Activated effector memory CD4-positive, alpha-beta T cell treated with anti-CD3 and anti-CD28 coated beads, Interleukin-2, amount 50 U/mL, for 16 hours (primary cell): ENCODE data around the gene ZNF610.
"Not testable (repeated sequence)": the region's sequence is repeated elsewhere in the genome, so short reads cannot be mapped to it uniquely, and the experiment has no call there.

Source experiments
- DNase-seq: peaks from one replicate; pipeline ENCODE4 v3.0.0-alpha.2; 2020

The ZNF610 gene

GRCh38 chr19:52336117-52336790, at the start of gene ZNF610:
ZNF610 (plus strand) TSS chr19:52336243; CDS start chr19:52349173, 12,930 bp downstream.
- DNase-seq: peak; percentile 94

DNA sequence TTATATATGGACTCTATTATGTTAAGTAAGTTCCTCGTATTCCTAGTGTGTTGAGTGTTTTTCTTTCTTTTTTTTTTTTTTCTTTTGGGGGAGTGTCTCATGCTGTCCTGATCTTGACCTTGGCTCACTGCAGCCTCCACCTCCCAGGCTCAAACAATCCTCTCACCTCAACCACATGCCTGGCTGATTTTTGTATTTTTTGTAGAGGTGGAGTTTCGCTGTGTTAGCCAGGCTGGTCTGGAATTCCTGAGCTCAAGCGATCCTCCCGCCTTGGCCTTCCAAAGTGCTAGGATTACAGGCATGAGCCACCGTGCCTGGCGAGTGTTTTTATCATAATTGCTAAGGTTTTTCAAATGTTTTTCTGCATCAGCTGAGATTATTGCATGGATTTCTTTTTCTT, 49.8 kb upstream of the ZNF610 start:
- no peak for DNase-seq

GRCh38 chr19:52291781-52292180, 44.3 kb upstream of the ZNF610 start:
- no peak for DNase-seq

DNA sequence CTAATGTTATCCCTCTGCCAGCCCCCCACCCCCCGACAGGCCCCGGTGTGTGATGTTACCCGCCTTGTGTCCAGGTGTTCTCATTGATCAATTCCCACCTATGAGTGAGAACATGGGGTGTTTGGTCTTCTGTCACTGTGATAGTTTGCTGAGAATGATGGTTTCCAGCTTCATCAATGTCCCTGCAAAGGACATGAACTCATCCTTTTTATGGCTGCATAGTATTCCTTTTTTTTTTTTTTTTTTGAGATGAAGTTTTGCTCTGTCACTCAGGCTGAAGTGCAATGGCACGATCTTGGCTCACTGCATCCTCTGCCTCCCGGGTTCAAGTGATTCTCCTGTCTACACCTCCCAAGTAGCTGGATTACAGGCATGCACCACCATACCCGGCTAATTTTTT, 43.1 kb upstream of the ZNF610 start:
- DNase-seq: not testable (repeated sequence)

DNA sequence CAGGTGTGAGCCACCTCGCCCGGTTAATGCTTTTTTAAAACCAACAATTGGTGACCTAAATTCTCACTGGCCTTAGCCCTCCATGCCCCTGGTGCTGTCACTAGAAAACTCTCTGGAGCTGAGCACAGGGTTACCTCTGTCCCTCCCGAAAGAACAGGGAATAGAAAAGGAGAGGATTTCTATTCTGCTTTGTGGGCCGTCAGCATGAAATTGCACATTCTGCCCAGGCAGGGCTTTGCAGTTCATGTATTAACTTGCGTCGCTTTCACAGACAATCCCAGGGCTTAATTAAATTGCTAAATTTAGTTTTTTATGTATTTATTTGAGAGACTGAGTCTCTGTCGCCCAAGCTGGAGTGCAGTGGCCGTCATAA, 39.7 kb upstream of the ZNF610 start:
- DNase-seq: peak; percentile 62

- DNase-seq: peak; percentile 94
Observed at GRCh38 chr19:52296773-52297600, 39.1 kb upstream of the ZNF610 start, which contains the start of gene ZNF480. ZNF480 (plus strand) TSS chr19:52297169; CDS start chr19:52300413, 3,244 bp downstream.

DNA sequence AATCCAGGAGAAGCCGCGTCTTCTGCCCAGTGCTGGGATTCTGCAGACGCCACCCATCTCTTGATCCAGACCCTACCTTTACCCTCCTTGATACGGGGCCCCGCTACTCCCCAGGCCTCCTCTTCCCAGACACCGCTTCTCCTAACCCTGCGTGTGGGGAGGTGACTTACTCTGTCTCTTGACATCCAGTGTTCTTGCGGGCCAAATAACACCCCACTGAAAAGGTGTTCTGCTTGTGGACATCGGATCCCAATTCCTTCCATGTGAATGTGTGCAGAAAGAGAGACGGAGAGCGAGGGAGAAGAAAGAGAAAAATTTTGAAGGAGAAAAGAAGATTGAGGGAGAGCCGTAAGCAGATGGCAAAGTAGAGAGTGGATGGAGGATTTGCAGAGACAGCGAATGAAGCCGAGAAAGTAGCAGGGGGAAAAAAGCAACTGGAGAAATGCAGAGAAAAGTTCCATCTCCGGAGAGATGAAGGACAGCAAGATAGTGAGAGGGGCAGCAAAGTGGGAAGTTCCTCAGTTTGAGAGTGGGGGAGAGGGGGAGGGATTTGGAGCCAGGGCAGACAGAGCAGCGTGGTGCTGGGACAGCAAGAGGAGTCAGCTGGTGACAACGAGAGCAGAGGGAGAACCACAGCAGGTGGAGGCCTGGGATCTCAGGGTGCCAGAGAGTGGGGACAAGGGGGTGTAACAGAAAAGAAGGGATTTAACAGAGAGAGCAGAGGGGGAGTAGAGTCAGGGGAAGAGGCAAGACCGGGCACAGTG, 38.3 kb upstream of the ZNF610 start:
- no peak for DNase-seq

GRCh38 chr19:52307275-52307674, 28.8 kb upstream of the ZNF610 start:
- no peak for DNase-seq

DNA sequence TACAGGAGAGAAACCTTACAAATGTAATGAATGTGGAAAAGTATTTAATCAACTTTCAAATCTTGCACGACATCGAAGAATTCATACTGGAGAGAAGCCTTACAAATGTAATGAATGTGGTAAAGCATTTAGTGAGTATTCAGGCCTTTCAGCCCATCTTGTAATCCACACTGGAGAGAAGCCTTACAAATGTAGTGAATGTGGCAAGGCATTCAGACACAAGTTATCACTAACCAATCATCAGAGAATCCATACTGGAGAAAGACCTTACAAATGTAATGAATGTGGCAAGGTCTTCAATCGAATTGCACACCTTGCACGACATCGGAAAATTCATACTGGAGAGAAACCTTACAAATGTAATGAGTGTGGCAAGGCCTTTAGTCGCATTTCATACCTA, 13.6 kb upstream of the ZNF610 start:
- no peak for DNase-seq

DNA sequence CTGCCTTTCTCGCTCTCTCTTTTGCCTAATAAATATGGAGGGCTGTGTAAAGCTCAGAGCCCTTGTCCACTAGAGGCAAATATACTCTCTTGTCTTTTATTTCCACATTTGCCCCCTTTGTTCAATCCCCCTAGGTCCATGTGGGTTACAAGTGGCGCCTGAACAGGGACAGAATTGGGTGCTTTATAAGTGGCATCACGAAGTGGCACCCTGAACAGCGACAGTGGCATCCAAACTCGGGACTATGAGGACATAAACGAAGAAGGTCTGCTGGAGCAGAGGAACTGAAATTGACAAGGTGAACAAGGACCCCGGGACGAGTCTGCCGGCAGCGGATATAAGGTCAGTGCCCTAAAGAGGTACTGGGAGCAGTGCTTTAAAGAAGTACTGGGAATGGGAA, 4.3 kb upstream of the ZNF610 start:
- no peak for DNase-seq

DNA sequence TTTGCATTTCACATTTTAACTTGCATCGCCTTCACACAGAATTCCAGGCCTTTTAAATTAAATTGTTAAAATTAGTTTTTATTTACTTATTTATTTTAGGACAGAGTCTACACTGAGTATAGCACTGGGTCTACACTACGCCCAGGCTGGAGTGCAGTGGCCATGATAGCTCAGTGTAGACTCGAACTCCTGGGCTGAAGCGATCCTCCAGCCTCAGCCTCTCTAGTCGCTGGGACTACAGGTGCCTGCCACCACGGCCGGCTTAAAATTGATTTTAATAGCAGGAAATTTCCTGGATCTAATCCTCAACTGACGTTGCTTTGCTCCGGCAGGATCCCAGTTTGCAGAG, 301 bp upstream of the ZNF610 start:
- DNase-seq: no peak

GRCh38 chr19:52336791-52337381, 843 bp downstream of the ZNF610 start:
- DNase-seq: no peak

DNA sequence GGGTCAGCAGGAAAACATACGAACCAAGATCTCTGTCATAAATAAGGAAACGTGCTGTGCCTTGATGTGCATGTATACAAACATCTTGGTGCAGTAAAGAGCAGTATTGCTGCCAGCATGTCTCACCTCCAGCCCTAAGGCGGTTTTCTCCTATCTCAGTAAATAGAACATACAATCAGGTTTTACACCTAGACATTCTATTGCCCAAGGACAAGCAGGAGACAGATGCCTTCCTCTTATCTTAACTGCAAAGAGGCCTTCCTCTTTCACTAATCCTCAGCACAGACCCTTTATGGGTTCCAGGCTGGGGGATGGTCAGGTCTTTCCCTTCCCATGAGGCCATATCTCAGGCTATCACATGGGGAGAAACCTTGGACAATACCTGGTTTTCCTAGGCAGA, 3.0 kb downstream of the ZNF610 start:
- not testable (repeated sequence) for DNase-seq

DNA sequence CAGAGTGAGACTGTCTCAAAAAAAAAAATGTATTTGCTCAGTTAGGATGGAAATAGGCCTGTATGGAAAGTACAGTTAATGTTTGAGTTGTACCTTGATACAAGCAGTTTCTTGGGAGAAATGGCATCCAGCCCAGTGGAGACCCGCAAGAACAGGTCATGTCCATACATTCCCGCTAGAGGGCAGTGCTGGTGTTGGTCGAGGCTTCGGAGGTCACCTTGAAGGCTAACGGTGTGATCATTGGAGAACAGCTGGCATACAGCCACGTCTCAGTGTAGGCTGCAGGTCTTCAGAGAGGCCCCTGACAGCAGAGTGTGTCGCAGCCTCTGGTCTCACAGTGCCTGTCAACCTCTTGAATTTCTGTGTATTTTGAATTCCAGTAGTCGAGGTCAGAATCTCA, 7.5 kb downstream of the ZNF610 start:
- DNase-seq: peak; percentile 80

DNA sequence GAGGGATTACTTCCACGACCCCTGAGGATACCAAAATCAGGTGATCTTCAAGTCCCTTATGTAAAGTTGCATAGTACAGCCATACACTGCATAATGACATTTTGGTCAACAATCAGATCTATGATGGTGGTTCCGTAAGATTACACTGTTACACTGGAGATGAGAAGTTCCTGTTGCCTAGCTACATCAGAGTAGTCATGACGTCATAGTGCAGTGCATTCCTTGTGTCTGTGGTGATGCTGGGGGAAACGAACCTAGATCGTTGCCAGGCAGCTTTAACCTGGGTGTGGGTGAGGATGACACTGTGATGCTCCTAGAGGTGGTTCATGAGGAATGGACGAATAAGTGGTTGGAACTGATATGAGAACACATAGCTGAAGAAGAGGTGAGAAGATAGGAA, 9.1 kb downstream of the ZNF610 start:
- DNase-seq: no peak

DNA sequence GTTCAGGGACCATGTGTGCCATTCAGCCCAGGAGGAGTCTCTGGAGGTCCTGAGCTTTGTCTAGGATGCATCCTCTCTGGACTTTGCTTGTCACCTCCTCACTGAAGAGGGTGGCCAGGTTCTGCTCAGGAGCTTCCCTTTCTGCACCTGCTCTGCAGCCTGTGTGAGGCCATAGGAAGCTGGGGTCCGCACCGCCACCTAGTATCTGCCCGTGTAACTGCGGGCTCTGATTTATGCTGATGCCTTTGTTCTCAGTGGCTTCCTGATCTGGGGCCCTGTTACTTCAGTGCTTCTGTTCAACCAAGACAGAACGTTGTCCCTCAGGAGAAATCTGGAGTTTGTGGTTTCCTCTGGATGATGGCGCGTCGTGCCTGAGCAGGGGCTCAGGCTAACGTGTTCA, 15.5 kb downstream of the ZNF610 start:
- DNase-seq: no peak

GRCh38 chr19:52366414-52366824, 30.4 kb downstream of the ZNF610 start:
- no peak for DNase-seq

DNA sequence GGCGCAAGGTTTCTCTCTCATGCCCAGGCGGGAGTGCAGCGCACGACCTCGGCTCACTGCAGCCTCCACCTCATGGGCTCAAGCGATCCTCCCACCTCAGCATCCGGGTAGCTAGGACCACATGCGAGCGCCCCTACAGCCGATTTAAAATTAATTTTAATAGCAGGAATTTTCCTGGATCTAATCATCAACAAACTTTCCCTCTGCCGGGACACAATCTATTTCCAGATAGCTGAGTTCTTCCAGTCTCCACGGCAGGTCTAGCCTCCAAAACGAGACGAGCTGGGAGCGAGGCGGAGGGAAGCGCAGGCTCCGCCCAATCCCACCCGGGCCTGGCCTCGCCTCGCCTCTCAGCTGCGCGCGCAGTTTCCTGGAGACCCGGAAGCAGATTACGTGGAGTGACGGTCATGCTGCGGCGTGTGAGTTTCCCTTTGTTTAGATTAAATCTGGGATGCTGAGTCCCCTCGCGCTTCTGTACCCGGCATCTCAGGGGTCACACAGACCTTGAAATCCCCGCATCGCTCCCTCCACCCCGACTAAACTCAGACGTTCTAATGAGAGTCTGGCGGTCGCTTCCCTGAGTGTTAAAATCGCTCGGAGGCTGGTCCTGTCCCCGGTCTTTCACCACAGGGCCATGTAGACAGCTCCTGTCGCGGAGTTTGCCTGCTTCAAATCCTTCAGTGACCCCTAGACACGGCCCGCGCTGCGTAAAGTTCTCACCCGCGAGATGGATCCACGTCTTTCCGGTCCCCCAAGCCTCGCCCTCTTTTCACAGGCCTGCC, 33.7 kb downstream of the ZNF610 start, which contains the start of gene ZNF880:
Gene ZNF880 (plus strand): TSS at position 365 of the 782 bp plus-strand sequence. CDS start 43 bp downstream, at position 408.
- DNase-seq: peak; percentile 97

DNA sequence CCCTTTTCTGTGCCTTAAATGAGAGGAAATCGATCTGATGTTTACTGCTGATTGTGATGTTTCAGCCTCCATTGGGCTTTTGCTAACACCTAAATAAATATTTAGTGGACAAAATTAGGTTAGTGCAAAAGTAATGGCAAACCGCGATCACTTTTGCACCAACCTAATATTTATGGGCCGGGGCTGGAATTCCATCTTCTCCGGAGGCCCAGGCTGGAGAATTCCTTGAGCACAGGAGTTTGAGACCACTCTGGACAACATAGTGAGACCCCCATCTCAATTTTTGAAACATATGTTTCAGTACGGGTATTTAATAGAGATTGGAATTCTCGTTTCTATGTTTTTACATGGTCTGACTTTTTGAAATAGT, 34.3 kb downstream of the ZNF610 start:
- DNase-seq: no peak

DNA sequence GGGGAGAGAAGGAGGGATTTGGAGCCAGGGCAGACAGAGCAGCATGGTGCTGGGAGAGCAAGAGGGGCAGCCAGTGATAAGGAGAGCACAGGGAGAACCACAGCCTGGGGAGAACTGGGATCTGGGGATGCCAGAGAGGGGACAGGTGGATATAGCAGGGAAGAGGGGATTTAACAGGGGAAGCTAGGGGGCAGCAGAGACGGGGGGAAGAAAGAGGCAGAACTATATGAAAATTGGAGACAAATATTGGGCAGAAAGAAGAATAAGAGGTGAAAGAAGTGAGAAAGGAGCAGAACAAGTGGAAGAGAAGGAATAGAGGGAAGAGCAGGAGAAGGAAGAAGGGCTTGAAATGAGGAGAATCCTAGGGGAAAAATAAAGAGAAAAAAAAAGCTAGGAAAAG, 55.1 kb downstream of the ZNF610 start:
- no peak for DNase-seq

GRCh38 chr19:52397310-52398080, 61.5 kb downstream of the ZNF610 start, which contains the start of gene ZNF528:
ZNF528 (plus strand) TSS chr19:52397849; CDS start chr19:52402014, 4,165 bp downstream.
- peak; percentile 97 for DNase-seq
